Stimulated activated CD8-positive, alpha-beta memory T cell treated with anti-CD3 and anti-CD28 coated beads, Interleukin-4, amount 100 ng/mL, for 1 hour (primary cell): ENCODE measurements around the gene CYP4X1.
"Not testable (repeated sequence)": the region's sequence is repeated elsewhere in the genome, so short reads cannot be mapped to it uniquely, and the experiment has no call there.

Experiments used
- DNase-seq, 2 donors: peaks; one replicate each; pipeline ENCODE4 v3.0.0-alpha.2; 2020; ENCODE audit warnings: low read depth in 2 of 2, low spot score in 1 of 2

CYP4X1 gene

DNA sequence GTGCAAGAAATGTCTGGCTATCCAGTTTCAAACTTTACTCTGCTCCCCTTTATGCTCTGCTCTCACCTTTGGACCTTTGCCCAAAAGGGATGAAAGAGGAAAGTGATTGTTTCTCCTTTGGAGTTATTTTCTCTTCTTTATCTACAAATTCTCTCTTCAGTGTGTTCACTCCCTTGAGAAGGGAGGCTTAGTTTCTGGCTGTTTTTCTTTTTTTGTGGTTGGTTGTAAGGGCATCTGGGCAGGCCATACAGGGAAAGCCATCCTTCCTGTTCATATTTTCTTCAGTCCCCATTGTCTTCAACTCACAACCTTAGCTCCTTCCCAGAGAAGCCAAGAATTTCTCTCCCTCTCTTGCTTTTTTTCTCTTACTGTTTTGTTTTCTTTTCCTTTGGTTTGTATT lies 46.0 kb downstream of the CYP4X1 start:
- DNase-seq: not testable (repeated sequence)

DNA sequence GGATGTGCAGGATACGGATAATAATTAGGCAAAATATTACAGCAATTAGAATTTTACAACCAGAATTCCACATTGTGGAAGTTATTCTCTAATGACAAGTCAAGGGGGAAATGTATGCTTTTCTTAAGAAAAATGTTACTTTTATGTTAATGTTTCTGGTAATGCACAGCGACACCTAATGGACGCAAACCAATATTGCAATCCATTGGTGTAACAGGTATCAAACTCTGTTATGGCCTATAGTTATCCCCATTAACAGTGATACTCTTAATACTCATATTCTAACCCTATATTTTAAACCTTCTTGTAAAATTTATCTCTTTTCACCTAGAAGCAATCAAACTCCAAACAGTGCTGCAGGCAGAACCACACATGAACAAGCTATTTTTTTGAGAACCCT lies 65.9 kb downstream of the CYP4X1 start:
- not testable (repeated sequence) for DNase-seq

DNA sequence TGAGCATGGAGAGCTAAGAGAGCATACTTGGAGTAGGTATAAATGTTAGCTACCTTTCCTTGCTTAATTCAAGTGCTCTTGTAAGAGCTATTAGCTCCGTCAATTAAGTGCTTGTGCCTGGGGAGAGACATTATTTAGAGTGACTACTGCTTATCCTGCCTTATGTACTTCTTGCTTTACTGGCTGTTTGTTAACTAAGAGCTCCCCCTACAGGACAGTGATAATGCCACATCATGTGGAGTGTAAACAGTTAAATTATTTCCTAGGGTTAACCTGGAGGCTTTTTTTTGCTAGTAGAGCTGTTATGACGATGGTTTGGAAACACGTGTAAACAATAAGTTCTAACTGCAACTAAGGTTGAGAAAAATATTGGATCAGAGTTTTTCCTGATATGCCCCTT lies 68.0 kb downstream of the CYP4X1 start:
- not testable (repeated sequence) for DNase-seq
